ENCODE measurements around the gene SRSF5.
A peak's percentile ranks its signal among the peaks of the same experiment; 100 is the strongest.

Gene SRSF5

GRCh38 chr14:69768873-69769272 lies 1.9 kb downstream of the SRSF5 start:
- Histone ChIP-seq H3K27ac (ENCODE audit: insufficient read depth, low read depth, low read length, poor library complexity, severe bottlenecking) (no peak overlapping the region), H3K27me3 (ENCODE audit: control insufficient read depth, insufficient read depth, low read length, poor library complexity, severe bottlenecking) (no peaks in the 10 kb centered on the region), H3K4me3 (ENCODE audit: insufficient read depth, low read depth, low read length) (peak overlapping the region; percentile 11), H3K9me3 (ENCODE audit: control insufficient read depth, low read length) (no peaks in the 10 kb centered on the region), H3K4me1 (ENCODE audit: control insufficient read depth, insufficient read depth, low read length) (peaks cover 15% of the 10 kb centered on the region), H3K36me3 (ENCODE audit: control insufficient read depth, insufficient read depth, low read length) (peaks cover 51% of the 10 kb centered on the region)
- 97 to 98% methylated on average over 8 of the region's 8 CpGs for WGBS, 2 experiments

DNA sequence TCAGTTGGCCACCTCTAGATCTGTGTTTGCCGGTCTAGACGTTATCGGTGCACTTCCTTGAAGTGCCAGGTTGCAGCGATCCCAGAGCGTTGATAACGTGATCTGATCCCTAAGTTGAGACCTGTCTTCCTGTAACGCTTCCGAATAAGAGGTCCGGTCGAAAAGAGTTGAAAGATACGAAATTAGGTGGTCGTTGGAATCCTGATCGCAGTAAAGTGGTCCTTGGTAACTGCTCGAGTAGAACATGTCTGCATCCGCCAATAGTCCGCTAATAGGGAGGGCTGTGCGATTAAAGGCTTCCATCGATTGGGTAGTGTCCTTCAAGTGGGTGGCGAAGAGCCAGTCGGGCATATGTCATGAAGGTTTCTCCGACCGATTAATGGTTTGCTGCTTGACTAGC lies 2.7 kb downstream of the SRSF5 start:
- Histone ChIP-seq H3K36me3 (ENCODE audit: control insufficient read depth, insufficient read depth, low read length) (peaks cover 58% of the 10 kb centered on the region), H3K9me3 (ENCODE audit: control insufficient read depth, low read length) (no peaks in the 10 kb centered on the region), H3K27ac (ENCODE audit: insufficient read depth, low read depth, low read length, poor library complexity, severe bottlenecking) (no peak overlapping the region), H3K4me1 (ENCODE audit: control insufficient read depth, insufficient read depth, low read length) (peaks cover 15% of the 10 kb centered on the region), H3K27me3 (ENCODE audit: control insufficient read depth, insufficient read depth, low read length, poor library complexity, severe bottlenecking) (no peaks in the 10 kb centered on the region), H3K4me3 (ENCODE audit: insufficient read depth, low read depth, low read length) (no peak overlapping the region)
- 97% methylated on average over 22 of the region's 22 CpGs for WGBS, 2 experiments

DNA sequence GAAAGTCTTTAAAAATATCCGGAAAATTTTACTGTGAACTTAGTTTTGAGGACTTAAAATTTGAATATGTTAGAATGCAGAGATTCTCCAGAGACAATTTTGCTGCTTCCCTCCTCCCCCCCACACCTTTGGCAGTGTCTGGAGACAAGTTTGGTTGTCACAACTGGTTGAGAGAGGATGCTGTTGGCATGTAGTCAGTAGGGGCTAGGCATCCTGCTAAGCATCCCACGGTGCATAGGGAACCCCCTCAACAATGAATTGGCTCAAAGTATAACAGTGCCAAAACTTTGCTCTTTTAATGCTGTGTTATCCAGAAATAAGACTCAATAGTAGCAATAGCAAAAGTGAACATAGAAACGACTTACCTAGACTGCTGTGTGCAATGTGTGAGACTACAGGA lies 3.6 kb downstream of the SRSF5 start:
- WGBS, 2 experiments, result 97 to 99% methylated on average over 3 of the region's 3 CpGs
- H3K4me3 ChIP-seq (ENCODE audit: insufficient read depth, low read depth, low read length), result no peak overlapping the region
- no peak overlapping the region for H3K27ac ChIP-seq (ENCODE audit: insufficient read depth, low read depth, low read length, poor library complexity, severe bottlenecking)
- no peaks in the 10 kb centered on the region for H3K9me3 ChIP-seq (ENCODE audit: control insufficient read depth, low read length)
- H3K27me3 ChIP-seq (ENCODE audit: control insufficient read depth, insufficient read depth, low read length, poor library complexity, severe bottlenecking), result no peaks in the 10 kb centered on the region
- H3K4me1 ChIP-seq (ENCODE audit: control insufficient read depth, insufficient read depth, low read length), result peaks cover 15% of the 10 kb centered on the region
- H3K36me3 ChIP-seq (ENCODE audit: control insufficient read depth, insufficient read depth, low read length), result peaks cover 64% of the 10 kb centered on the region

GRCh38 chr14:69771136-69771535 lies 4.2 kb downstream of the SRSF5 start:
- Histone ChIP-seq H3K9me3 (ENCODE audit: control insufficient read depth, low read length) (no peaks in the 10 kb centered on the region), H3K4me3 (ENCODE audit: insufficient read depth, low read depth, low read length) (no peak overlapping the region), H3K36me3 (ENCODE audit: control insufficient read depth, insufficient read depth, low read length) (peaks cover 69% of the 10 kb centered on the region), H3K4me1 (ENCODE audit: control insufficient read depth, insufficient read depth, low read length) (peaks cover 15% of the 10 kb centered on the region), H3K27ac (ENCODE audit: insufficient read depth, low read depth, low read length, poor library complexity, severe bottlenecking) (no peak overlapping the region), H3K27me3 (ENCODE audit: control insufficient read depth, insufficient read depth, low read length, poor library complexity, severe bottlenecking) (no peaks in the 10 kb centered on the region)
- 96% methylated on average over 16 of the region's 16 CpGs for WGBS, 2 experiments

DNA sequence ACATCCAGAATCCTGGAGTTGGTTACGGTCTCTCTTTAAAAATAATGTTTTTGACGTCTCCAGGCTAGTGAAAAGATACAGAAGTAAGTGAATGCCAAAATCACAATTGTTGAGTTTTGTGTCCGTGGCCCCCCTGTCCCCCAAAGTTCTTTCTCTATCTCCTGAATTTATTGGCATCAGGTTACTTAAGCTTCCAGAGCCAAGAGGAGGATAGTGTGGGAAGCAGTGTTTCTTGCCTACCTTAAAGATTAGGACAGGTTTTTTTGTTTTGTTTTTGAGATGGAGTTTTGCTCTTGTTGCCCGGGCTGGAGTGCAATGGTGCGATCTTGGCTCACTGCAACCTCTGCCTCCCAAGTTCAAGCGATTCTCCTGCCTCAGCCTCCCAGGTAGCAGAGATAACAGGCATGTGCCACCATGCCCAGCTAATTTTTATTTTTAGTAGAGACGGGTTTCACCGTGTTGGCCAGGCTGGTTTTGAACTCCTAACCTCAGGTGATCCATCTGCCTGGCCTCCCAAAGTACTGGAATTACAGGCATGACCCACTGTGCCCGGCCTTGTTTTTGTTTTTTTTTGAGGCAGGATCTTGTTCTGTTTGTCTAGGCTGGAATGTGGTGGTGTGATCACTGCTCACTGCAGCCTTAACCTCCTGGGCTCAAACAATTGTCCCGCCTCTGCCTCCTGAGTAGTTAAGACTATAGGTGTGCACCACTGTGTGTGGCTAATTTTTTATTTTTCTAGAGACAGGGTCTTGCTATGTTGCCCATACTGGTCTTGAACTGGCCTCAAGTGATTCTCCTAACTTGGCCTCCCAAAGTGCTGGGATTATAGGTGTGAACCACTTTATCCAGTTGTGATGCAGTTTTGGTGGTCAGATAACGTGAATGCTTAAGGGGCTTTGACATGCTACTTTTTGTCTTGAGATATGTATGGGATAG lies 5.4 kb downstream of the SRSF5 start:
- no peak overlapping the region for H3K4me3 ChIP-seq (ENCODE audit: insufficient read depth, low read depth, low read length)
- WGBS, 2 experiments, result 92 to 95% methylated on average over 11 of the region's 11 CpGs

GRCh38 chr14:69773571-69774276 lies 6.8 kb downstream of the SRSF5 start:
- Histone ChIP-seq H3K4me3 (ENCODE audit: insufficient read depth, low read depth, low read length) (no peak overlapping the region), H3K9me3 (ENCODE audit: control insufficient read depth, low read length) (no peaks in the 10 kb centered on the region), H3K4me1 (ENCODE audit: control insufficient read depth, insufficient read depth, low read length) (peaks cover 9% of the 10 kb centered on the region), H3K27ac (ENCODE audit: insufficient read depth, low read depth, low read length, poor library complexity, severe bottlenecking) (no peak overlapping the region), H3K36me3 (ENCODE audit: control insufficient read depth, insufficient read depth, low read length) (peaks cover 63% of the 10 kb centered on the region), H3K27me3 (ENCODE audit: control insufficient read depth, insufficient read depth, low read length, poor library complexity, severe bottlenecking) (no peaks in the 10 kb centered on the region)
- WGBS, 2 experiments, result 93 to 99% methylated on average over 7 of the region's 7 CpGs

More for the DNA sequence above, 5.4 kb downstream of the SRSF5 start:
- H3K4me1 ChIP-seq (ENCODE audit: control insufficient read depth, insufficient read depth, low read length), result peaks cover 15% of the 10 kb centered on the region
- no peaks in the 10 kb centered on the region for H3K27me3 ChIP-seq (ENCODE audit: control insufficient read depth, insufficient read depth, low read length, poor library complexity, severe bottlenecking)
- no peaks in the 10 kb centered on the region for H3K9me3 ChIP-seq (ENCODE audit: control insufficient read depth, low read length)
- peaks cover 69% of the 10 kb centered on the region for H3K36me3 ChIP-seq (ENCODE audit: control insufficient read depth, insufficient read depth, low read length)
- H3K27ac ChIP-seq (ENCODE audit: insufficient read depth, low read depth, low read length, poor library complexity, severe bottlenecking), result no peak overlapping the region

DNA sequence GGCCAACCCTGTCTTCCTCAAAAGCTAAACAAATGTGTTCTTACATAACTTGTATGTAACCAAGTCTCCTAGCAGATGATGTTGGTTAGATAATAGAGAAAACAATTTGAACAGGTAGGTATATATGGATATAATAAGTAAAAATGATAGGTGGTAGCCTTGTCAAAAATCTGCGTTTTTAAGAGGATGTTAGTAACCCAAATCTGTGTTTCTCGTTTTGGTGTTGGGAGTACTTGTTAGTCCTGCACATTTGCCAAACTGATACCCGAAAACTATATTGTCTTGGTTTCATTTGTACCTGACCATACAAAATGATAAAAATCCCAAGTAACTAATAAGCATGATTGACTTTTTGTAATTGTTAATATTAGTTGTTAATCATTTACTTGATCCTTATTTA lies 8.1 kb downstream of the SRSF5 start:
- H3K36me3 ChIP-seq (ENCODE audit: control insufficient read depth, insufficient read depth, low read length), result peaks cover 51% of the 10 kb centered on the region
- H3K27ac ChIP-seq (ENCODE audit: insufficient read depth, low read depth, low read length, poor library complexity, severe bottlenecking), result no peak overlapping the region
- H3K4me1 ChIP-seq (ENCODE audit: control insufficient read depth, insufficient read depth, low read length), result no peaks in the 10 kb centered on the region
- H3K9me3 ChIP-seq (ENCODE audit: control insufficient read depth, low read length), result no peaks in the 10 kb centered on the region
- H3K4me3 ChIP-seq (ENCODE audit: insufficient read depth, low read depth, low read length), result no peak overlapping the region
- 99 to 100% methylated on average over 3 of the region's 3 CpGs for WGBS, 2 experiments
- H3K27me3 ChIP-seq (ENCODE audit: control insufficient read depth, insufficient read depth, low read length, poor library complexity, severe bottlenecking), result no peaks in the 10 kb centered on the region

DNA sequence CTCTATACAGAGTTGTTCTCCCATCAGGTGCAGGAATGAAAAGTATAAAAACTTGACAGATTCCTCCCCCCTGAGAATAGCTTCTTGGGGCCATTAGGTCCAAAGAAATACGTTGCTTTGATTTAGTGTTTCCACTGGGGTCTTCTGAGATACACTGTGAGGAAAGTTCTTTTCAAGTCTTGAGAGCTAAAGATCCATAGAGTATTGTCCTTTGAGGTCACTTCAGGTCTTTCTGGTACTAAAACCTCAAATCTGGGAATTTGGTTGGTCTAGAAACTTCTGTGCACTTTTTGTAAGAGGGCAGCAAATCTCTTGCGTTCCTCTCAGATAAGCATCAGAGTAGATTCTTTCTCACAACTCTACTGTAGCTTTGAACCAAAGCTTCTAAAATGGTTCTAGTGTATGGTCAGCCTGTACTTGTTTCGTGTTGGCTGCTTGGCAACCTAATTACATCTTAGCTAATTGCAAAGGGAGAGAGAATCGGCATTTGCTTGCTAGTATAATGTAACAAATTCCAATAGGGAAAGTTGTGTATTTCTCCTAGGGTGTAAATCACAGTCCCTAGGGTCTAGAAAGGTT lies 10.0 kb downstream of the SRSF5 start:
- Histone ChIP-seq H3K27ac (ENCODE audit: insufficient read depth, low read depth, low read length, poor library complexity, severe bottlenecking) (no peak overlapping the region), H3K27me3 (ENCODE audit: control insufficient read depth, insufficient read depth, low read length, poor library complexity, severe bottlenecking) (no peaks in the 10 kb centered on the region), H3K4me3 (ENCODE audit: insufficient read depth, low read depth, low read length) (no peak overlapping the region), H3K4me1 (ENCODE audit: control insufficient read depth, insufficient read depth, low read length) (no peaks in the 10 kb centered on the region), H3K36me3 (ENCODE audit: control insufficient read depth, insufficient read depth, low read length) (peaks cover 32% of the 10 kb centered on the region), H3K9me3 (ENCODE audit: control insufficient read depth, low read length) (no peaks in the 10 kb centered on the region)
- WGBS, 2 experiments, result 98 to 99% methylated on average over 4 of the region's 4 CpGs

DNA sequence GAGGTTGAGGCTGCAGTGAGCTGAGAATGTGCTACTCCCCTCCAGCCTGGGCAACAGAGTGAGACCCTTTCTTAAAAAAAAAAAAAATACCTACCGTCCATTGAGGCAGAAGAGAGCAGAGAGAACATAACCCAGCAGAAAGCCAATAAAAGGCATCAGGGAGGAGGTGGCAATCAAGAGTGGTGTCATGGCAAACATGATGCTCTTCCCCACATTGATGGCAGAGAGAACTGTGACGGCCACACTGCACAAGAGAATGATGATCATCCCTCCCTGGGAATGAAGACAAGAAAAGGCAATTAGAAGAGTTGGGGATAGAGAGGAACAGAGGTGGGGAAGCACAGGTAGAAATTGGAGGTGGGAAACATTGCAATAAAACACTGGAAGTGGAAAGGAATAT lies 12.1 kb downstream of the SRSF5 start:
- Histone ChIP-seq H3K9me3 (ENCODE audit: control insufficient read depth, low read length) (no peaks in the 10 kb centered on the region), H3K27ac (ENCODE audit: insufficient read depth, low read depth, low read length, poor library complexity, severe bottlenecking) (no peak overlapping the region), H3K4me3 (ENCODE audit: insufficient read depth, low read depth, low read length) (no peak overlapping the region), H3K4me1 (ENCODE audit: control insufficient read depth, insufficient read depth, low read length) (no peaks in the 10 kb centered on the region), H3K27me3 (ENCODE audit: control insufficient read depth, insufficient read depth, low read length, poor library complexity, severe bottlenecking) (no peaks in the 10 kb centered on the region), H3K36me3 (ENCODE audit: control insufficient read depth, insufficient read depth, low read length) (peaks cover 16% of the 10 kb centered on the region)
- whole genome bisulfite sequencing, 2 experiments, result 92 to 94% methylated on average over 2 of the region's 2 CpGs

DNA sequence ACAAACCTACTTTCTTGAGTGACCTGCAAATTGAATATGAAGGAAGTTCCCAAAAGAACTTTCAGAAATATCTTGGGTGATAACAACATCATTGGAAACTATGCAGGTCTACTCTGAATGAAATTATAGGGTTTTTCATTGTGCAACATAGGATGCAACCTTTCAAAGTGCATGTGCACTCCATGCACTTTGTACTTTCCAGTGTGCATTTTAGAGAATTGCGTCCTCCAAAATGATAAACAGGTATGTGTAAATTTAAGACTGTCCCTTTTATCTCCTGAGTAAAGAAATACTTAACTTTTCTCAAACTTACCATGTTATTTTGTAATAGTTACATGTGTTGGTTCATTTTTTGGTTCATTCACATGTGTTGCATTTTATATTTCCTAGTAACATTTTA lies 13.2 kb downstream of the SRSF5 start:
- Histone ChIP-seq H3K27me3 (ENCODE audit: control insufficient read depth, insufficient read depth, low read length, poor library complexity, severe bottlenecking) (no peaks in the 10 kb centered on the region), H3K9me3 (ENCODE audit: control insufficient read depth, low read length) (no peaks in the 10 kb centered on the region), H3K4me3 (ENCODE audit: insufficient read depth, low read depth, low read length) (no peak overlapping the region), H3K36me3 (ENCODE audit: control insufficient read depth, insufficient read depth, low read length) (peaks cover 8% of the 10 kb centered on the region), H3K27ac (ENCODE audit: insufficient read depth, low read depth, low read length, poor library complexity, severe bottlenecking) (no peak overlapping the region), H3K4me1 (ENCODE audit: control insufficient read depth, insufficient read depth, low read length) (no peaks in the 10 kb centered on the region)
- WGBS, 2 experiments, result 94 to 100% methylated on average over 1 of the region's 1 CpG

Measured in ectodermal cell (in vitro differentiated cells).